ENCODE results near the gene ZNF219.

ZNF219 gene

GRCh38 chr14:21059842-21060613 is 38.4 kb downstream of the ZNF219 start:
- no peak overlapping the region for H3K4me3 ChIP-seq (ENCODE audit: low read length)
- TF ChIP-seq CTCF (conservative IDR thresholded peaks at IDR 0.05; ENCODE audit: low read depth, low read length), result no peak
- no peak for DNase-seq (ENCODE audit: low read depth)

GRCh38 chr14:21058903-21059302 is 39.6 kb downstream of the ZNF219 start:
- H3K4me3 ChIP-seq (ENCODE audit: low read length), result no peak overlapping the region
- TF ChIP-seq CTCF (conservative IDR thresholded peaks at IDR 0.05; ENCODE audit: low read depth, low read length), result no peak
- no peak for DNase-seq (ENCODE audit: low read depth)

GRCh38 chr14:21057803-21058675 is 40.4 kb downstream of the ZNF219 start, which contains the start of gene RNASE8:
RNASE8 (plus strand) TSS chr14:21057822; CDS start chr14:21057893, 71 bp downstream.
- DNase-seq (ENCODE audit: low read depth), result no peak
- no peak within 1 kb of the TSS for H3K4me3 ChIP-seq (ENCODE audit: low read length)
- no peak for TF ChIP-seq CTCF (conservative IDR thresholded peaks at IDR 0.05; ENCODE audit: low read depth, low read length)

GRCh38 chr14:21056520-21057163 is 41.8 kb downstream of the ZNF219 start:
- DNase-seq (ENCODE audit: low read depth), result no peak
- no peak for TF ChIP-seq CTCF (conservative IDR thresholded peaks at IDR 0.05; ENCODE audit: low read depth, low read length)

GRCh38 chr14:21055432-21056117 is 42.9 kb downstream of the ZNF219 start:
- no peak for TF ChIP-seq CTCF (conservative IDR thresholded peaks at IDR 0.05; ENCODE audit: low read depth, low read length)
- H3K4me3 ChIP-seq (ENCODE audit: low read length), result no peak overlapping the region
- no peak for DNase-seq (ENCODE audit: low read depth)

More at GRCh38 chr14:21056520-21057163, 41.8 kb downstream of the ZNF219 start:
- H3K4me3 ChIP-seq (ENCODE audit: low read length), result no peak overlapping the region

GRCh38 chr14:21054768-21055145 is 43.7 kb downstream of the ZNF219 start:
- no peak for DNase-seq (ENCODE audit: low read depth)
- no peak overlapping the region for H3K4me3 ChIP-seq (ENCODE audit: low read length)
- no peak for TF ChIP-seq CTCF (conservative IDR thresholded peaks at IDR 0.05; ENCODE audit: low read depth, low read length)

Measured in retinal pigment epithelial cell (primary cell).